Osteoblast (primary cell): ENCODE measurements around the gene ZNF91. TPM values are rescaled to one million over a fixed set of nuclear protein-coding genes. Genes with fewer than 3 reads are reported as not detected.
A peak's percentile ranks its signal among the peaks of the same experiment; 100 is the strongest.

ENCODE experiments used
- DNase-seq: peaks from one replicate; pipeline ENCODE4 v3.0.0; 2011; ENCODE audit warnings: low spot score, mixed read lengths; ENCODE audit not compliant: insufficient read length; ENCODE audit errors: missing footprints
- H2AFZ ChIP-seq: 2 replicates; pipeline ENCODE4 v1.6.0; 2011; ENCODE audit warnings: mild to moderate bottlenecking, low read length
- H3K27ac ChIP-seq: 2 replicates; pipeline ENCODE4 v1.5.1; 2011; ENCODE audit warnings: mild to moderate bottlenecking, low read depth, low read length, moderate library complexity
- H3K27me3 ChIP-seq: 2 replicates; pipeline ENCODE4 v1.6.0; 2012; ENCODE audit warnings: mild to moderate bottlenecking, control low read depth, inconsistent platforms, low read length, moderate library complexity; ENCODE audit not compliant: insufficient read depth
- H3K36me3 ChIP-seq: 2 replicates; pipeline ENCODE4 v1.5.1; 2011; ENCODE audit warnings: mild to moderate bottlenecking, low read length, control low read depth, moderate library complexity; ENCODE audit not compliant: insufficient read depth
- H3K4me1 ChIP-seq: 2 replicates; pipeline ENCODE4 v1.5.1; 2011; ENCODE audit warnings: mild to moderate bottlenecking, low read length, control low read depth, moderate library complexity; ENCODE audit not compliant: insufficient read depth
- H3K4me2 ChIP-seq: 2 replicates; pipeline ENCODE4 v1.6.0; 2011; ENCODE audit warnings: mild to moderate bottlenecking, low read length; ENCODE audit not compliant: insufficient read depth
- H3K4me3 ChIP-seq: fragments of 200-600 bp; sonication (generic); 3 replicates; pipeline ENCODE4 v1.5.1; 2012; ENCODE audit warnings: mild to moderate bottlenecking, low read length, inconsistent platforms; ENCODE audit not compliant: insufficient read depth
- H3K79me2 ChIP-seq: 2 replicates; pipeline ENCODE4 v1.6.0; 2012; ENCODE audit warnings: mild to moderate bottlenecking, low read length, control low read depth, inconsistent platforms; ENCODE audit not compliant: insufficient read depth
- H3K9me3 ChIP-seq: 2 replicates; pipeline ENCODE4 v1.5.1; 2011; ENCODE audit warnings: low read depth, low read length, control low read depth
- H4K20me1 ChIP-seq: 2 replicates; pipeline ENCODE4 v1.6.0; 2012; ENCODE audit warnings: mild to moderate bottlenecking, low read length, control low read depth; ENCODE audit not compliant: insufficient read depth
- CTCF ChIP-seq: IDR thresholded peaks from 2 replicates; pipeline ENCODE4 v1.5.1; 2011; ENCODE audit warnings: mild to moderate bottlenecking, low read depth, low read length, moderate library complexity; ENCODE audit errors: extremely low read depth
- total RNA-seq: library from RNA; depleted of rRNA; stranded (reverse); fragments of >200 nt; gene quantifications from 2 replicates; pipeline ENCODE4 v1.2.3, GENCODE V29; 2012

ZNF91 gene
- total RNA-seq = 14.8 and 20.6 TPM in 2 replicates

GRCh38 chr19:23395041-23395721 is at the start of gene ZNF91:
ZNF91 (minus strand) TSS chr19:23395471; CDS start chr19:23395354, 117 bp downstream.
- H3K27ac ChIP-seq = peak within 1 kb of the TSS; percentile 98
- H3K9me3 ChIP-seq = no peaks in the 10 kb centered on the region
- H3K79me2 ChIP-seq = peaks cover 50% of the 10 kb centered on the region
- peaks cover 6% of the 10 kb centered on the region for H3K36me3 ChIP-seq
- peak within 1 kb of the TSS; percentile 91 for H3K4me2 ChIP-seq
- no peaks in the 10 kb centered on the region for H3K27me3 ChIP-seq
- peaks cover 12% of the 10 kb centered on the region for H3K4me1 ChIP-seq
- peak within 1 kb of the TSS; percentile 99 for H2AFZ ChIP-seq
- peaks cover 3% of the 10 kb centered on the region for H4K20me1 ChIP-seq
- H3K4me3 ChIP-seq = peak within 1 kb of the TSS; percentile 97
- TF ChIP-seq CTCF = no peak
- DNase-seq = peak; percentile 86

- Histone ChIP-seq H3K9me3 (no peaks in the 10 kb centered on the region), H3K79me2 (no peaks in the 10 kb centered on the region), H3K36me3 (no peaks in the 10 kb centered on the region), H3K4me2 (no peak overlapping the region), H3K4me3 (no peak overlapping the region), H4K20me1 (no peaks in the 10 kb centered on the region), H2AFZ (no peak overlapping the region), H3K27me3 (no peaks in the 10 kb centered on the region), H3K4me1 (no peaks in the 10 kb centered on the region), H3K27ac (no peak overlapping the region)
- DNase-seq = no peak
- TF ChIP-seq CTCF = peak; percentile 12
These were observed 45.5 kb upstream of the ZNF91 start for GRCh38 chr19:23440791-23441190.

GRCh38 chr19:23440207-23440606 is 44.9 kb upstream of the ZNF91 start:
- Histone ChIP-seq H3K36me3 (no peaks in the 10 kb centered on the region), H3K4me1 (no peaks in the 10 kb centered on the region), H3K79me2 (no peaks in the 10 kb centered on the region), H3K9me3 (no peaks in the 10 kb centered on the region), H3K4me3 (no peak overlapping the region), H3K27me3 (no peaks in the 10 kb centered on the region), H2AFZ (no peak overlapping the region), H3K27ac (no peak overlapping the region), H4K20me1 (no peaks in the 10 kb centered on the region), H3K4me2 (no peak overlapping the region)
- TF ChIP-seq CTCF = no peak
- no peak for DNase-seq

GRCh38 chr19:23439623-23440022 is 44.4 kb upstream of the ZNF91 start:
- Histone ChIP-seq H3K4me1 (no peaks in the 10 kb centered on the region), H4K20me1 (no peaks in the 10 kb centered on the region), H3K27me3 (no peaks in the 10 kb centered on the region), H3K9me3 (no peaks in the 10 kb centered on the region), H2AFZ (no peak overlapping the region), H3K79me2 (no peaks in the 10 kb centered on the region), H3K27ac (no peak overlapping the region), H3K4me3 (no peak overlapping the region), H3K36me3 (no peaks in the 10 kb centered on the region), H3K4me2 (no peak overlapping the region)
- no peak for DNase-seq
- TF ChIP-seq CTCF = no peak
